GM18517 (cell line): ENCODE data around the gene DYSF.

Source experiments
- ATAC-seq: cut with Tn5 transposase; IDR thresholded peaks from one replicate; pipeline ENCODE4 v1.9.1; 2021; ENCODE audit warnings: mild to moderate bottlenecking, moderate library complexity; ENCODE audit not compliant: unreplicated experiment

The DYSF gene

GRCh38 chr2:71597756-71598155, 144.4 kb downstream of the DYSF start:
- no peak for ATAC-seq

- ATAC-seq: no peak
These were observed 145.2 kb downstream of the DYSF start for GRCh38 chr2:71598526-71598925.

- ATAC-seq: no peak
These were observed 145.7 kb downstream of the DYSF start for GRCh38 chr2:71599038-71599437.

DNA sequence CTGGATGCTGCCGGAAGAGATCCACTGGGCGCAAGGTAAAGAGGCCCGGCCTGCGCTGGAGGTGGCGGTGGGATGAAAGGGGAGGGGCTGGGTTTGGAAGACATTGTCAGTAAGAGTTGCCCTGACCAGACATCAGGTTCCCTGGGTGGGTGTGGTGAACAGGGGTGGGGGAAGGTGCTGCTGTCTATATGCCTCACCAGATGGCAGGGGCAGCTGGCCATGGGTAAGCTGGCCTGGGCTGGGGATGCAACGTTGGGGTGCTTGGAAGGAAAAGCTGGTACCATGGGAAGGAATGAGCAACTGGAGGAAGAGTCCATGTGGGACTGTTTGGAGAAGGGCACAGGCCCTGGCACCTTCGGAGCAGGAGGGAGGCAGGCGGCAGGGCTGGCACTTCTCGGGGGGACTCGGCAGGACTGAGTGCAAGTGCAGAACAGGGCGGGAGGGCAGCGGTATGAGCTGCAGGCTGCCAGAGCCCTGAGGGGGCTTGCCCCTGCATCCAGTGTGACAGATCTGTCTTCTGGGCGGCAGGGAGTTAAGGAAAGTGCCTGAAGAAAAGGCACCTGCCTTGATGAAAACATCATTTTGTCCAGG, 146.4 kb downstream of the DYSF start:
- no peak for ATAC-seq

DNA sequence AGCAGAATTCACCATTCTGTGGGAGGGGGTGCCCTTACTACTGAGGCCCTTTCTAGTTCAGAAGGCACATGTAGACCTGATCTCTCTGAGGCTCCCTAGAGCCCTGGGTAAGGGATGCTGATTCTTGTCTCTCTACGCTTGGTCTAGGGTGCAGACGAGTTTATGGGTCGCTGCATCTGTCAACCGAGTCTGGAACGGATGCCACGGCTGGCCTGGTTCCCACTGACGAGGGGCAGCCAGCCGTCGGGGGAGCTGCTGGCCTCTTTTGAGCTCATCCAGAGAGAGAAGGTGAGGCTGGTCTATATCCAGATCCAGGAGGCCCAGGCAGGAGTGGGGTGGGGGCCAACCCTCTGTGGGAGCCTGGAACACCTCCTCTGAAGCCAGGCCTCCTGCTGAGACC, 147.2 kb downstream of the DYSF start:
- ATAC-seq: no peak

GRCh38 chr2:71601136-71602114, 148.1 kb downstream of the DYSF start:
- ATAC-seq: no peak

GRCh38 chr2:71602115-71602495, 148.7 kb downstream of the DYSF start:
- ATAC-seq: no peak

DNA sequence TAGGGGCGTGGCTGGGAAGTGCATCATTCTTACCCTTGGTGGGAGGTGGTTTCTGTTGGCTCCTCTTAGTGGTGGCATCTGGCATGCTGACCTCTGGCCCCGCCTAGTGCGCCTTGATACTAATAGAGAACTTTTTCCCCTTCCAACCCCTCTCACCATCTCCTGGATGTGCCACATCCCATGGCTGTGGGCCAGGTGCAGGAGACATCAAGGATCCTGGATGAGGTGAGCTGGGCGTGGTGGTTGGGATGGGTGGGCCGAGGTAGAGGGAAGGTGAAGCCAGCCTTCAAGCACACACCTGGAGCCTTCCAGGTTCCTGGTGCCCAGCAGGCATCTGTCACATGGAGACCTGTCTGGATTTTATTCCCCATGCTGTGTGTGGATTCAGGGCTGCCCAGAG, 149.2 kb downstream of the DYSF start:
- ATAC-seq: no peak

GRCh38 chr2:71603311-71603811, 150.0 kb downstream of the DYSF start:
- no peak for ATAC-seq

- ATAC-seq: no peak
These were observed 150.7 kb downstream of the DYSF start for GRCh38 chr2:71603851-71604725.

GRCh38 chr2:71604726-71605120, 151.4 kb downstream of the DYSF start:
- no peak for ATAC-seq

DNA sequence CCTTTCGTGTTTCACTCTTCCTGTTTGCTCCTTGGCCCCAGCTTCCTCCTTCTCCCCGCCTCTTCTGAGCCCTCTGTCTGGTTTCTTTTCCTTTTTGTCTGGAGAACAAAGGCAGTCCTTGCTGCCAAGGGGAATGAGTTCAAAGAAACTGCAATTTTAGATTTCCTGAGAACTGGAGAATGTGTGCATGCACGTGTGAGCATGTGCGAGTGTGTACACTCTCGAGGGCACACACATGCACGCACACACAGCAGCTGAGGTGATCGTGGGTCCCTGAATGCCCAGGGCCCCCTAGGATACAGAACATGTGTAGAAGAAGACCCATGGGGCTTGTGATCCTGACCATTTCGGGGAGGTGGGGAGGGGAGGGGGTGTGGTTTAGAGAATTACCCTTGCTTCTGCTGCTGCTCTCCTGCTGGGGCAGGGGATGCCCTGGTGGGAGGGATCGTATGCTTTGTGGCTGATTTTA, 151.8 kb downstream of the DYSF start:
- ATAC-seq: no peak

GRCh38 chr2:71605781-71606241, 152.4 kb downstream of the DYSF start:
- no peak for ATAC-seq

DNA sequence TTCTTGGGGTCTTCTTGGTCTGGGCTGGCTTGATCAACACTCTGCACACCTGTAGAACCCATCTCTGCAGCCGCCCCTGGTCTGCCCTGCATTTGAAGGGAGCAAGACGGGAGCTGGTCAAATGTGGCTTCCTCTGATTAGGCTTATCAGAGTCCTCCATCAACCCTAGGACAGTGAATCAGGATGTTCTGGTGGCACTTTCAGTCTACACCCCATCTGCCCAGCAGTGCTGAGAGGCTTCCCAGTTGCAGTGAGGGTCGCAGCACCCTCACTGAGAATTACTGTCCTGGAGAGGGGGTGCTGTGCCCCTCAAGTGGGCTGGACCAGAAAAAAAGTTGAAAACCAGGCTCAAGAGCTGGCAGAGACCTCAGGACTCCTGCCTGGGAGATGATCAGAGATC, 152.9 kb downstream of the DYSF start:
- no peak for ATAC-seq

GRCh38 chr2:71607151-71607889, 154.0 kb downstream of the DYSF start:
- no peak for ATAC-seq

DNA sequence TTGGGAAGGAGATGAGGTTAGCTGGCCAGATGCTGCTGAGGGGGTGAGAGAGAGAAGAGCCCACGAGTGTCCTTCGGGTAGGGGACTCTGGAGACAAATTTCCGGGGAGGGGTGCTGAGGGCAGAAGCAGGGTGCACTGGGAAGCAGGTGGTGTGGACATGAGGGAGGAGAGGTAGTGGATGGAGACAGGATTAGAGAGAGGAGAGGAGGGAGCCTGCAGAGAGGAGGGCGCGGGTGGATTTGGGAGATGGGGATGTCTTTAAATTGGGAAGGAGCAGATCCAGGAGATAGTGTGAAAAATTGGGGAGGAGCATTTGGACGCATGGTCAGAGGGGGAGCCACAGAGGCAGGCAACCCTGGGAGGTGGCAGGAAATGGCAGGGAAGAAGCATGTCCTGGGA, 154.7 kb downstream of the DYSF start:
- no peak for ATAC-seq

DNA sequence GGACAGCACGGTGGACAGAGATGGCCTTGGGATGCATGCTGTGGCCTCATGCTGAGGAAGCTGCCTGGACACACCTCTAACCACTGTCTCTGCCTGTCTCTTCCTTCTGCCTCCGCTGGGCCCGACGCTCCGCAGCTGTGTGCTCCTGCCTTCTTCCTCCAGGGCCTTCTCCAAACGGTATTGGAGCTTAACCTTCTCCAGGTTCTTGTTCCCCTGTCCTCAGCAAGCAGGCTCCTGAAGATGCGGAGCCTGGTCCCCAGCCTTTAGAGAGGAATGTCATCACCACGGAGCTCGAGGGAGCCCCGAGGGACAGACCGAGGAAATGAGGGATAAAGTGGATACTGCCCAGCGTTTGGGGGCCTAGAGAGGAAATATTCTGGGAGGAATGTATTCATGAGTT, 155.1 kb downstream of the DYSF start:
- ATAC-seq: no peak

DNA sequence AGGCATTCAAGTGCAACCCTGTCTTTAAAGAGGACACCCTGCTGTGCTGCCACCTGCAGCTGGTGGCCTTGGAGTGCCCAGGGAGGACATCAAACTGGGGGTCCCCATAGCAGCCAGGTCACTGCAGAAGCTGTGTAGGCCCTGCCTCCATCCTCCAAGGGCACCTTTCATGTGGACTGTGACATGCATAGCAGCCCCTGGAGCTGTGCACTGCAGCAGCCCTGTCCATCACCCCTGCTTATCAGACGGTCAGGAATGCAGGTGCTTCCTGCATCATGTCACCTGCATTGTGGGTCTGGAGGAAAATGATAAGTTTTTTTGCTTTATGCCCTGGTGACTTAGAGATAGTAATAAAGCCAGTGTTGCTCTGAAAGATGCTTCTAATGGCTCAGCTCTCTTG, 155.7 kb downstream of the DYSF start:
- ATAC-seq: no peak

GRCh38 chr2:71609441-71609840, 156.1 kb downstream of the DYSF start:
- no peak for ATAC-seq

DNA sequence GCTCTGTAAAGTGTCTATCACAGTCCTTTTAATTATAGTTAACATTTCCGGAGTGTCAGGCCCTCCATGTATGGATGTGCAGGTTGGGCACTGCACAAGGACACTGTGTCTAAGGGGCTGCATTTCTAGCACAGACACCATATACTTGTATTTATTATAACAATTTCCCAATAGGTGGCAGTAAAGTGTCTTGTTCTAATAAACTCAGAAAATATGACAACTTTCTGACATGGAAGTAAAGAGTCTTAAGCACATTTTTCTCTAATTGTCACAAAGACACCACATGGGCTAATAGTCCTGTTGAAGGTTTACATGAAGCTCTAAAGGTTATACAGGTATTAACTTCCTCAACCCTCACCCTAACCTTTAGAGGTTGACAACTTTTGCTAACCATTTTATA, 156.6 kb downstream of the DYSF start:
- ATAC-seq: no peak
